Measurements from ENCODE around the gene CTTNBP2. TPM values are rescaled to one million over a fixed set of nuclear protein-coding genes. Genes with fewer than 3 reads are reported as not detected.

CTTNBP2 gene
- total RNA-seq, 1 donor: 11.9 TPM

GRCh38 chr7:117882594-117882993 lies 9.4 kb upstream of the CTTNBP2 start:
- TF ChIP-seq CTCF (IDR thresholded peaks at IDR 0.05; ENCODE audit: insufficient read depth, low read length): no peak
- DNase-seq (ENCODE audit: low read depth): no peak
- H3K4me3 ChIP-seq (ENCODE audit: low read depth, low read length): no peak overlapping the region

GRCh38 chr7:117876761-117877160 lies 3.5 kb upstream of the CTTNBP2 start:
- no peak for DNase-seq (ENCODE audit: low read depth)
- H3K4me3 ChIP-seq (ENCODE audit: low read depth, low read length): no peak overlapping the region
- no peak for TF ChIP-seq CTCF (IDR thresholded peaks at IDR 0.05; ENCODE audit: insufficient read depth, low read length)

- H3K4me3 ChIP-seq (ENCODE audit: low read depth, low read length): no peak overlapping the region
- peak; percentile 13 for TF ChIP-seq CTCF (IDR thresholded peaks at IDR 0.05; ENCODE audit: insufficient read depth, low read length)
- DNase-seq (ENCODE audit: low read depth): no peak
Measured at GRCh38 chr7:117875566-117875965, 2.3 kb upstream of the CTTNBP2 start.

- TF ChIP-seq CTCF (IDR thresholded peaks at IDR 0.05; ENCODE audit: insufficient read depth, low read length): no peak
- H3K4me3 ChIP-seq (ENCODE audit: low read depth, low read length): no peak overlapping the region
Measured at GRCh38 chr7:117874191-117874700, 1.0 kb upstream of the CTTNBP2 start.

GRCh38 chr7:117872561-117873309 lies 506 bp downstream of the CTTNBP2 start:
- TF ChIP-seq CTCF (IDR thresholded peaks at IDR 0.05; ENCODE audit: insufficient read depth, low read length): peak; percentile 7

More at GRCh38 chr7:117874191-117874700, 1.0 kb upstream of the CTTNBP2 start:
- DNase-seq (ENCODE audit: low read depth): no peak

GRCh38 chr7:117871778-117872538 lies 1.3 kb downstream of the CTTNBP2 start:
- peak; percentile 15 for DNase-seq (ENCODE audit: low read depth)
- peak overlapping the region; percentile 74 for H3K4me3 ChIP-seq (ENCODE audit: low read depth, low read length)
- no peak for TF ChIP-seq CTCF (IDR thresholded peaks at IDR 0.05; ENCODE audit: insufficient read depth, low read length)

More at GRCh38 chr7:117872561-117873309, 506 bp downstream of the CTTNBP2 start:
- DNase-seq (ENCODE audit: low read depth): peak; percentile 17
- peak overlapping the region; percentile 74 for H3K4me3 ChIP-seq (ENCODE audit: low read depth, low read length)

Measured in fibroblast of the aortic adventitia (primary cell).